HepG2 (cell line): ENCODE results near the gene BACH2. TPM values are rescaled to one million over a fixed set of nuclear protein-coding genes. Genes with fewer than 3 reads are reported as not detected.

Experiments used
- ATAC-seq: fragments of 200-7000 bp; cut with Tn5 transposase; 3 replicates; pipeline ENCODE4 v1.9.1; 2020; ENCODE audit warnings: mild to moderate bottlenecking, moderate library complexity
- BruUV-seq: library from RNA; stranded (reverse); fragments of 400-500 nt; replicated peaks from 2 replicates; lab custom pipeline; 2021; lab: Mats Ljungman, UMichigan
- CTCF ChIA-PET: fragments of 300-600 bp; formaldehyde crosslinking; extraction: SDS; loops from one replicate; lab custom pipeline; 2021; ENCODE audit warnings: low total read pairs, inconsistent platforms, low intra/inter-chr PET ratio; lab: Yijun Ruan, JAX
- POLR2A ChIA-PET: fragments of 350-600 bp; sonication (Branson Sonifier 250); formaldehyde crosslinking; loops from one replicate; lab custom pipeline; 2020; ENCODE audit warnings: antibody characterized with exemption, inconsistent platforms; lab: Yijun Ruan, JAX
- DNase-seq: peaks from one replicate; pipeline ENCODE4 v3.0.0-alpha.2; 2015; ENCODE audit warnings: low spot score
- FAIRE-seq: peaks from 3 replicates; lab custom pipeline; 2011; peaks lifted over from hg19 to GRCh38; lab: Jason Lieb, UNC
- H2AFZ ChIP-seq: one replicate; pipeline ENCODE4 v1.6.1; 2011; ENCODE audit warnings: low read length, inconsistent platforms
- H3K27ac ChIP-seq: fragments of 300-600 bp; 3 replicates; pipeline ENCODE4 v1.8.0; 2011; ENCODE audit warnings: mixed run types, mild to moderate bottlenecking, mixed read lengths, low read length, inconsistent platforms; ENCODE audit not compliant: insufficient read depth; ENCODE audit errors: extremely low read length
- H3K27me3 ChIP-seq, 2 experiments: fragments of 200-600 bp in 1 of 2; 2 replicates in 1 of 2; 3 replicates in 1 of 2; pipeline versions ENCODE4 v1.6.0 to v1.8.0; 2011; ENCODE audit warnings: low read length in 2 of 2, mild to moderate bottlenecking in 2 of 2, moderate library complexity in 2 of 2, inconsistent platforms in 1 of 2; ENCODE audit not compliant: insufficient read depth in 2 of 2, control insufficient read depth in 1 of 2
- H3K36me3 ChIP-seq, 2 experiments: fragments of 200-600 bp in 1 of 2; replicated peaks in 1 of 2; 2 replicates in 1 of 2; 3 replicates in 1 of 2; pipeline versions ENCODE4 v1.5.1 to v1.8.0; 2011; ENCODE audit warnings: low read length in 2 of 2, inconsistent platforms in 1 of 2; ENCODE audit not compliant: insufficient read depth in 2 of 2, control insufficient read depth in 1 of 2
- H3K4me1 ChIP-seq: 2 replicates; pipeline ENCODE4 v1.5.1; 2012; ENCODE audit warnings: low read length, inconsistent platforms; ENCODE audit not compliant: insufficient read depth
- H3K4me2 ChIP-seq: 2 replicates; pipeline ENCODE4 v1.6.0; 2011; ENCODE audit warnings: low read depth, low read length, inconsistent platforms
- H3K4me3 ChIP-seq, 3 experiments: fragments of 200-600 bp in 1 of 3; sonication (generic), shearing (Covaris generic) in 1 of 3; replicated peaks in 1 of 3; 2 replicates each; pipeline ENCODE4 v1.5.1; 2011 to 2016; ENCODE audit warnings: low read length in 3 of 3, inconsistent platforms in 2 of 3, low read depth in 2 of 3, mild to moderate bottlenecking in 2 of 3, control low read depth in 1 of 3, mixed read lengths in 1 of 3; ENCODE audit not compliant: insufficient read depth in 1 of 3
- H3K79me2 ChIP-seq: one replicate; pipeline ENCODE4 v1.6.1; 2011; ENCODE audit warnings: low read length, inconsistent platforms; ENCODE audit not compliant: insufficient read depth
- H3K9ac ChIP-seq: 2 replicates; pipeline ENCODE4 v1.6.0; 2011; ENCODE audit warnings: mild to moderate bottlenecking, low read depth, low read length, inconsistent platforms; ENCODE audit not compliant: insufficient read depth
- H3K9me3 ChIP-seq: 2 replicates; pipeline ENCODE4 v1.5.1; 2012; ENCODE audit warnings: mild to moderate bottlenecking, low read length
- H4K20me1 ChIP-seq: 2 replicates; pipeline ENCODE4 v1.6.0; 2011; ENCODE audit warnings: inconsistent platforms, mild to moderate bottlenecking, low read length, moderate library complexity; ENCODE audit not compliant: insufficient read depth
- ELF3 ChIP-seq: IDR thresholded peaks from 2 replicates; pipeline ENCODE4 v1.6.1; 2016; ENCODE audit warnings: missing genetic modification reagents, missing compliant biosample characterization
- NFYB ChIP-seq: sonication (generic); formaldehyde crosslinking; IDR thresholded peaks from 2 replicates; pipeline ENCODE4 v1.4.0; 2020; ENCODE audit warnings: missing genetic modification reagents
- POLR2AphosphoS2 ChIP-seq: IDR thresholded peaks from 2 replicates; pipeline ENCODE4 v1.6.1; 2011; ENCODE audit warnings: low read depth, low read length, improper control_type of control experiment
- SIN3B ChIP-seq: fragments of 150-350 bp; IDR thresholded peaks from 2 replicates; pipeline ENCODE4 v1.6.1; 2014; ENCODE audit warnings: low read length
- TEAD3 ChIP-seq: optimal IDR thresholded peaks from 2 replicates; pipeline ENCODE3; 2016; ENCODE audit warnings: borderline replicate concordance
- ZBTB46 ChIP-seq: sonication (generic); formaldehyde crosslinking; IDR thresholded peaks from 2 replicates; pipeline ENCODE4 v1.4.0; 2020; ENCODE audit warnings: mild to moderate bottlenecking, missing genetic modification reagents, borderline replicate concordance
- WGBS: methylation state at CpG from one replicate; pipeline ENCODE4 v1.1.6; 2017; ENCODE audit warnings: low lambda C conversion rate; 5-methylcytosine and 5-hydroxymethylcytosine counted together
- in situ Hi-C: cut with HindIII; loops from 2 replicates; pipeline ENCODE4 v1.10.0; 2017; ENCODE audit warnings: low pct_unique_long_range_greater_than_20kb; ENCODE audit not compliant: extremely low pct_ligation_motif_present
- intact Hi-C: fragments of 100-400 bp; cut with micrococcal nuclease; formaldehyde crosslinking; loops from one replicate; pipeline ENCODE4 v1.10.0; 2022; ENCODE audit not compliant: unreplicated experiment
- polyA plus RNA-seq, 8 experiments: library from polyadenylated mRNA; depleted of rRNA in 3 of 8; stranded (reverse) in 7 of 8; unstranded in 1 of 8; fragments of >200 nt; fragmentation: Illumina TruSeq in 4 of 8; extraction: Trizol in 4 of 8; gene quantifications; 2 replicates each; pipeline versions ENCODE4 v1.2.1 to v1.2.3, GENCODE V29; 2011 to 2016; ENCODE audit warnings: low read depth in 4 of 8, missing spikeins in 1 of 8, mixed read lengths in 1 of 8; ENCODE audit not compliant: insufficient read depth in 1 of 8
- total RNA-seq, 5 experiments: library from RNA; depleted of rRNA; stranded (reverse); fragments of >200 nt; fragmentation: Illumina TruSeq; extraction: Trizol; gene quantifications; 2 replicates each; pipeline ENCODE4 v1.2.3, GENCODE V29; 2016; ENCODE audit warnings: low read depth in 1 of 5
- TF ChIP-seq, protein P1 (sequence below): IDR thresholded peaks from 2 replicates; pipeline ENCODE4 v1.6.1; 2018; ENCODE audit warnings: missing genetic modification reagents

BACH2 gene
- total and polyA plus RNA-seq, 2 of the 13 experiments (the other 11 are each of a cell fraction or from before 2014, with no cell fraction given) = 0.01 TPM; not detected in 1

DNA sequence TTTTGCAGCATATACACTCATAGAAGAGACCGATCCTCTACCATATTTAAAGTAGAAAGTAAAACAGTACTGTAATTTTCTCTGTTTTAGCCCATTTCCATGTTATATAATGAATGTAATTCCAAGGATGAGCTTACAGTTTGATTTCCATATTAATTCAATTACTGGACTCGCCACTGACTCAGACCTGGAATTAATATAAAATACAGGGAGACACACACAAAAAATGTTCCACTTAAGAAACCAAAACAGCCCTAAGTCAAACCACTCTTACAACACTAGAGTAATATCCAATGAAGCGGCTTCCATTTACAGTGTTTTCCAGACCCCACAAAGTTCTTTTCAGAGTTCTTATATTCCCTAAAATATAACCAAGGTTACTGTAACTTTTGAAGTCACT is 110.6 kb downstream of the BACH2 start:
- DNase-seq = no peak
- no peak overlapping the region for H3K4me3 ChIP-seq
- H3K27ac ChIP-seq = no peak overlapping the region
- no peaks in the 10 kb centered on the region for H4K20me1 ChIP-seq
- ATAC-seq = no peak
- POLR2A ChIA-PET = no interaction called here
- in situ Hi-C loops (loop anchor here (10.0 kb wide), 1 partner anchor 241 kb away; no protein-coding TSS in a partner anchor), intact Hi-C loops (no loop called here)
- H2AFZ ChIP-seq = no peak overlapping the region
- TF ChIP-seq, protein P1, sequence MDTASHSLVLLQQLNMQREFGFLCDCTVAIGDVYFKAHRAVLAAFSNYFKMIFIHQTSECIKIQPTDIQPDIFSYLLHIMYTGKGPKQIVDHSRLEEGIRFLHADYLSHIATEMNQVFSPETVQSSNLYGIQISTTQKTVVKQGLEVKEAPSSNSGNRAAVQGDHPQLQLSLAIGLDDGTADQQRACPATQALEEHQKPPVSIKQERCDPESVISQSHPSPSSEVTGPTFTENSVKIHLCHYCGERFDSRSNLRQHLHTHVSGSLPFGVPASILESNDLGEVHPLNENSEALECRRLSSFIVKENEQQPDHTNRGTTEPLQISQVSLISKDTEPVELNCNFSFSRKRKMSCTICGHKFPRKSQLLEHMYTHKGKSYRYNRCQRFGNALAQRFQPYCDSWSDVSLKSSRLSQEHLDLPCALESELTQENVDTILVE = no peak
- no peak for TF ChIP-seq POLR2AphosphoS2
- TF ChIP-seq NFYB = no peak
- no peak for TF ChIP-seq SIN3B
- no peak for TF ChIP-seq TEAD3 (CRISPR knock-in tag)
- no peak for TF ChIP-seq ZBTB46 (CRISPR knock-in tag)
- no peak for TF ChIP-seq ELF3 (CRISPR knock-in tag)
- no peak overlapping the region for H3K4me2 ChIP-seq
- WGBS = 26% methylated on average over 3 of the region's 3 CpGs
- no TSS peak for BruUV-seq
- CTCF ChIA-PET = no interaction called here
- no peaks in the 10 kb centered on the region for H3K36me3 ChIP-seq
- H3K9me3 ChIP-seq = no peaks in the 10 kb centered on the region
- no peaks in the 10 kb centered on the region; a peak in 1 of 5 replicates for H3K27me3 ChIP-seq
- no peaks in the 10 kb centered on the region for H3K79me2 ChIP-seq
- H3K9ac ChIP-seq = no peak overlapping the region
- H3K4me1 ChIP-seq = no peaks in the 10 kb centered on the region
- no peak for FAIRE-seq
